Measurements from ENCODE around the gene TMEM120B. TPM values are rescaled to one million over a fixed set of nuclear protein-coding genes. Genes with fewer than 3 reads are reported as not detected.

The TMEM120B gene
- total RNA-seq, 6 donors from 2014 or later = 8.9 to 23.0 (median 14.2) TPM

DNA sequence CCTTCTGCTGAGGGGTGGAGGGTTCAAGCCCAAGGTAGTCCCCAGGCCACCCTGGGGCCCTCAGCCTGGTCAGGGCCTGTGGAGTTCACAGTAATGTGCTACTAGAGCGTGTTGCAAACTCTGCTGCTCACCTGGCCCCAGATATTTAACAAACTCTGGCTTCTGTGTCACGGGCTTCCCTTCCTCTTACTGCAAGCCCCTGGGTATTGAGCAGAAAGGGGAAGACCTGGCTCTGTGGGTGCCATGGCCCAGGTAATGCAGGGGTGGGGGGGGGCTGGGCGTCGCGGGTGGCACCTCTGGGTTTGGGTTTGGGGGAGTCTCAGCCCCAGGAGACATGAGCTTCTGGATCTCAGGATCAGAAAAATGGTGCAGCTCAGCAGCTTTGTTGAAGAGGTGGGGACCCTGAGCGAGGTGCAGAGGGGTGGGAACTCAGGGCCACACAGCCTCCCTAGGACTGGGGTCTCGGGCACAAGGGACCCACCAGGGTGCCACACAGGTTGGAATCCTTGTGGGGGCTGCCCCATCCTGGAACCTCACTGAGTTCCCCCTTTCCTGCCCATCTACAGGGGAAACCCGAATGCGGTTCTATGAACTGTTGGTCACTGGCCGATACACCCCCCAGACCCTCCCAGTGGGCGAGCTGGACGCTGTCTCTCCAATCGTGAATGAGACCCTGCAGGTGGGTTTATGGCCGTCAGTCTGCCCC lies 95.2 kb downstream of the TMEM120B start:
- H3K36me3 ChIP-seq = peaks cover 9 to 46% (median 37%) of the 10 kb centered on the region in 4 donors
- 83 to 100% methylated on average over 10 to 14 of the region's 14 CpGs for WGBS, 2 donors
- H3K4me3 ChIP-seq = no peak overlapping the region
- ATAC-seq (ENCODE audit: low FRiP score in 2 of 2) (no peak), DNase-seq (no peak)
- TF ChIP-seq EP300 (IDR thresholded peaks at IDR 0.05) (no peak), POLR2AphosphoS5 (IDR thresholded peaks at IDR 0.05) (no peak), POLR2A (IDR thresholded peaks at IDR 0.05) (no peak)
- TF ChIP-seq, protein P1, sequence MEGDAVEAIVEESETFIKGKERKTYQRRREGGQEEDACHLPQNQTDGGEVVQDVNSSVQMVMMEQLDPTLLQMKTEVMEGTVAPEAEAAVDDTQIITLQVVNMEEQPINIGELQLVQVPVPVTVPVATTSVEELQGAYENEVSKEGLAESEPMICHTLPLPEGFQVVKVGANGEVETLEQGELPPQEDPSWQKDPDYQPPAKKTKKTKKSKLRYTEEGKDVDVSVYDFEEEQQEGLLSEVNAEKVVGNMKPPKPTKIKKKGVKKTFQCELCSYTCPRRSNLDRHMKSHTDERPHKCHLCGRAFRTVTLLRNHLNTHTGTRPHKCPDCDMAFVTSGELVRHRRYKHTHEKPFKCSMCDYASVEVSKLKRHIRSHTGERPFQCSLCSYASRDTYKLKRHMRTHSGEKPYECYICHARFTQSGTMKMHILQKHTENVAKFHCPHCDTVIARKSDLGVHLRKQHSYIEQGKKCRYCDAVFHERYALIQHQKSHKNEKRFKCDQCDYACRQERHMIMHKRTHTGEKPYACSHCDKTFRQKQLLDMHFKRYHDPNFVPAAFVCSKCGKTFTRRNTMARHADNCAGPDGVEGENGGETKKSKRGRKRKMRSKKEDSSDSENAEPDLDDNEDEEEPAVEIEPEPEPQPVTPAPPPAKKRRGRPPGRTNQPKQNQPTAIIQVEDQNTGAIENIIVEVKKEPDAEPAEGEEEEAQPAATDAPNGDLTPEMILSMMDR (IDR thresholded peaks at IDR 0.05) = no peak
- H3K27me3 ChIP-seq = no peaks in the 10 kb centered on the region
- peak overlapping the region in 1 of 4 donors; percentile 0 for H3K27ac ChIP-seq
- peaks cover 48 to 63% (median 49%) of the 10 kb centered on the region in 4 donors for H3K4me1 ChIP-seq
- H3K9me3 ChIP-seq = no peaks in the 10 kb centered on the region

DNA sequence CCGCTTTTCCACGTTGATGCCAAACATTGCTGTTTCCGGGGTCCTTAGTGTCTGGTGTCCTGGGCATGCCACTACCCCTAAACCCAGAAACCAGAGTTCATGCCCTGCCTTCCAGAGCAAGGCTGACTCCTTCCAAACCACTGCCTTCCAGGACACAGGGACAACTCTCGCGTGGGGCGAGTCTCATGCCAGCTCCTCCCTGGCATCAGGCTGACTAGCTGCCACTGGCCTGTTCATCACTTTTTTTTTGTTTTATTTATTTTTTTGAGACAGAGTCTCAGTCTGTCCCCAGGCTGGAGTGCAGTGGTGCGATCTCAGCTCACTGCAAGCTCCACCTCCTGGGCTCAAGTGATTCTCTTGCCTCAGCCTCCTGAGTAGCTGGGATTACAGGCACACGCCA lies 96.1 kb downstream of the TMEM120B start:
- 95 to 97% methylated on average over 8 of the region's 8 CpGs for WGBS, 2 donors
- Histone ChIP-seq H3K4me3 (no peak overlapping the region), H3K4me1 (peaks cover 56 to 71% (median 57%) of the 10 kb centered on the region in 4 donors), H3K9me3 (no peaks in the 10 kb centered on the region), H3K27ac (no peak overlapping the region), H3K27me3 (no peaks in the 10 kb centered on the region), H3K36me3 (peaks cover 9 to 46% (median 37%) of the 10 kb centered on the region in 4 donors)
- ATAC-seq (ENCODE audit: low FRiP score in 2 of 2) = no peak
- DNase-seq = no peak
- TF ChIP-seq POLR2AphosphoS5 (IDR thresholded peaks at IDR 0.05) = no peak
- TF ChIP-seq, protein P1 (IDR thresholded peaks at IDR 0.05) = no peak
- no peak for TF ChIP-seq EP300 (IDR thresholded peaks at IDR 0.05)
- TF ChIP-seq POLR2A (IDR thresholded peaks at IDR 0.05) = no peak

DNA sequence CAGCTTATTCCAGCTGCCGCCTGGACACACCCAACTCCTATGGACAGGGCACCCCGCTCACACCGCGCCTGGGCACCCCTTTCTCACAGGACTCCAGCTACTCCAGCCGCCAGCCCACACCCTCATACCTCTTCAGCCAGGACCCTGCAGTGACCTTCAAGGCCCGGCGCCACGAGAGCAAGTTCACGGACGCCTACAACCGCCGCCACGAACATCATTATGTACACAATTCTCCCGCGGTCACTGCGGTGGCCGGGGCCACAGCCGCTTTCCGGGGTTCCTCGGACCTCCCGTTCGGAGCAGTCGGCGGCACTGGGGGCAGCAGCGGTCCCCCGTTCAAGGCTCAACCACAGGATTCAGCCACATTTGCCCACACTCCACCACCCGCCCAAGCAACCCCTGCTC lies 97.2 kb downstream of the TMEM120B start:
- 89 to 92% methylated on average over 9 to 27 of the region's 27 CpGs for WGBS, 2 donors
- Histone ChIP-seq H3K27ac (no peak overlapping the region), H3K27me3 (no peaks in the 10 kb centered on the region), H3K36me3 (peaks cover 12 to 50% (median 44%) of the 10 kb centered on the region in 4 donors), H3K4me1 (peaks cover 60 to 75% (median 60%) of the 10 kb centered on the region in 4 donors), H3K4me3 (no peak overlapping the region), H3K9me3 (no peaks in the 10 kb centered on the region)
- no peak for ATAC-seq (ENCODE audit: low FRiP score in 2 of 2)
- DNase-seq = peak in 1 of 2 donors; percentile 78
- TF ChIP-seq POLR2A (IDR thresholded peaks at IDR 0.05) (no peak), EP300 (IDR thresholded peaks at IDR 0.05) (no peak), POLR2AphosphoS5 (IDR thresholded peaks at IDR 0.05) (no peak)
- TF ChIP-seq, protein P1 (IDR thresholded peaks at IDR 0.05) = no peak

DNA sequence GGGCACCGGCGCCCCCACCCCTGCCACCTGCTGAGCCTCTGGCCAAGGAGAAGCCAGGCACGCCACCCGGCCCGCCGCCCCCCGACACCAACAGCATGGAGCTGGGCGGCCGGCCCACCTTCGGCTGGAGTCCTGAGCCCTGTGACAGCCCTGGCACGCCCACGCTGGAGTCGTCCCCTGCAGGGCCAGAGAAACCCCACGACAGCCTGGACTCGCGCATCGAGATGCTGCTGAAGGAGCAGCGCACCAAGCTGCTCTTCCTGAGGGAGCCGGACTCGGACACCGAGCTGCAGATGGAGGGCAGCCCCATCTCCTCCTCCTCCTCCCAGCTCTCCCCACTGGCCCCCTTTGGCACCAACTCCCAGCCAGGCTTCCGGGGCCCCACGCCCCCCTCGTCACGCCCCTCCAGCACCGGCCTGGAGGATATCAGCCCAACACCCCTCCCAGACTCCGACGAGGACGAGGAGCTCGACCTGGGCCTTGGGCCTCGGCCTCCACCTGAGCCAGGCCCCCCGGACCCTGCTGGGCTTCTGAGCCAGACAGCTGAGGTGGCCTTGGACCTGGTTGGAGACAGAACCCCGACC lies 97.8 kb downstream of the TMEM120B start:
- WGBS, 2 donors = 67 to 84% methylated on average over 1 to 27 of the region's 33 CpGs
- Histone ChIP-seq H3K36me3 (peaks cover 18 to 57% (median 50%) of the 10 kb centered on the region in 4 donors), H3K27ac (peak overlapping the region in 2 of 4 donors; percentile 19 to 83), H3K27me3 (no peaks in the 10 kb centered on the region), H3K4me3 (peak overlapping the region in 1 of 4 donors; percentile 67), H3K9me3 (no peaks in the 10 kb centered on the region), H3K4me1 (peaks cover 58 to 72% (median 60%) of the 10 kb centered on the region in 4 donors)
- ATAC-seq (ENCODE audit: low FRiP score in 2 of 2) = no peak
- DNase-seq = peak in 1 of 2 donors; percentile 85
- TF ChIP-seq POLR2A (IDR thresholded peaks at IDR 0.05) = no peak
- TF ChIP-seq POLR2AphosphoS5 (IDR thresholded peaks at IDR 0.05) = no peak
- TF ChIP-seq, protein P1 (IDR thresholded peaks at IDR 0.05) = no peak
- TF ChIP-seq EP300 (IDR thresholded peaks at IDR 0.05) = no peak

Data from upper lobe of left lung (tissue), 6 donors.